ENCODE data around the gene GLP2R. TPM values are rescaled to one million over a fixed set of nuclear protein-coding genes. Genes with fewer than 3 reads are reported as not detected.
A peak's percentile ranks its signal among the peaks of the same experiment; 100 is the strongest.

GLP2R gene
- total and polyA plus RNA-seq, 11 donors, result 0.05 to 0.91 (median 0.15) TPM; not detected in 3

GRCh38 chr17:9904277-9905077, 78.8 kb downstream of the GLP2R start:
- 95 to 96% (median 95%) methylated on average over 30 to 35 of the region's 35 CpGs for WGBS, 4 donors
- no peaks in the 10 kb centered on the region for H3K36me3 ChIP-seq
- no peak overlapping the region for H3K27ac ChIP-seq
- no peak for TF ChIP-seq POLR2A (IDR thresholded peaks at IDR 0.05)
- TF ChIP-seq CTCF (IDR thresholded peaks at IDR 0.05), result no peak
- DNase-seq, result no peak
- H3K27me3 ChIP-seq, result no peaks in the 10 kb centered on the region
- H3K4me1 ChIP-seq, result no peaks in the 10 kb centered on the region
- no peak for ATAC-seq
- no peaks in the 10 kb centered on the region for H3K9me3 ChIP-seq
- intact Hi-C loops (cut with DNase I), result no loop called here
- no peak overlapping the region for H3K4me3 ChIP-seq

GRCh38 chr17:9905078-9905415, 79.3 kb downstream of the GLP2R start, which contains the start of gene RCVRN:
Gene RCVRN, minus strand, starts transcription at chr17:9905271. Its CDS starts 91 bp downstream, at chr17:9905180.
- no peak within 1 kb of the TSS for H3K27ac ChIP-seq
- intact Hi-C loops (cut with DNase I), result no loop called here
- no peaks in the 10 kb centered on the region for H3K4me1 ChIP-seq
- no peak within 1 kb of the TSS for H3K4me3 ChIP-seq
- no peaks in the 10 kb centered on the region for H3K9me3 ChIP-seq
- H3K27me3 ChIP-seq, result no peaks in the 10 kb centered on the region
- no peak for ATAC-seq
- H3K36me3 ChIP-seq, result no peaks in the 10 kb centered on the region
- WGBS, 4 donors, result 89 to 100% (median 94%) methylated on average over 4 to 11 of the region's 11 CpGs
- TF ChIP-seq POLR2A (IDR thresholded peaks at IDR 0.05), result no peak
- TF ChIP-seq CTCF (IDR thresholded peaks at IDR 0.05), result no peak
- DNase-seq, result no peak

GRCh38 chr17:9905902-9906301, 80.2 kb downstream of the GLP2R start:
- TF ChIP-seq CTCF (IDR thresholded peaks at IDR 0.05), result peak; percentile 31 to 61 (median 48)
- no peak for TF ChIP-seq POLR2A (IDR thresholded peaks at IDR 0.05)
- peak in 1 of 5 donors; percentile 73 for DNase-seq
- H3K36me3 ChIP-seq, result no peaks in the 10 kb centered on the region
- no peaks in the 10 kb centered on the region for H3K9me3 ChIP-seq
- 8 to 22% (median 18%) methylated on average over 4 of the region's 4 CpGs for WGBS, 4 donors
- H3K27me3 ChIP-seq, result no peaks in the 10 kb centered on the region
- H3K4me1 ChIP-seq, result no peaks in the 10 kb centered on the region
- ATAC-seq, result peak in 1 of 4 donors; percentile 51
- intact Hi-C loops (cut with DNase I), result no loop called here
- no peak overlapping the region for H3K27ac ChIP-seq
- H3K4me3 ChIP-seq, result no peak overlapping the region

GRCh38 chr17:9906616-9907015, 80.9 kb downstream of the GLP2R start:
- Histone ChIP-seq H3K9me3 (no peaks in the 10 kb centered on the region), H3K27me3 (no peaks in the 10 kb centered on the region), H3K4me1 (no peaks in the 10 kb centered on the region), H3K27ac (no peak overlapping the region), H3K36me3 (no peaks in the 10 kb centered on the region), H3K4me3 (no peak overlapping the region)
- DNase-seq (no peak), ATAC-seq (no peak)
- 73 to 85% (median 78%) methylated on average over 13 to 14 of the region's 14 CpGs for WGBS, 4 donors
- TF ChIP-seq POLR2A (IDR thresholded peaks at IDR 0.05) (no peak), CTCF (IDR thresholded peaks at IDR 0.05) (no peak)
- intact Hi-C loops (cut with DNase I), result no loop called here

All from heart left ventricle (tissue), 16 donors.